ENCODE measurements around the gene ANKS1B. TPM values are rescaled to one million over a fixed set of nuclear protein-coding genes. Genes with fewer than 3 reads are reported as not detected.
"Not testable (repeated sequence)": the region's sequence is repeated elsewhere in the genome, so short reads cannot be mapped to it uniquely, and the experiment has no call there.

The ANKS1B gene
- total RNA-seq, 4 donors from 2014 or later, result 1.5 to 5.5 (median 4.4) TPM

DNA sequence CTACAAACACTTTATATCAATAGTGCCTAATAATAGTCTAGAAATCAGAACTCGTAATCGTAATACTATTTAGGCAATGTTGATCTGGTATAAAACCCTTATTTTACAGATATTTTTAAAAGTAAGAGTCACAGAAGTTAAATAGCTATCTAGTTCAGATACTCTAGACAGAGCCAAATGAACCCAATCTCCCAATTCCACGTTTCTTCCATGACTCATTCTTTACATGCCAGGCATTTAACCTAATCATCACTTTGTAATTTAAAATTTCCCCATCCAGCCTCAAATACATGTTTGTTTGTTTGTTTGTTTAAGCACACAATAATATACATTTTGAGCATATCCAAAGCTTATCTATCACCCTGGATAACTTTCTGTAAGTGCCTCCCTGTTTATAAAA, 373.6 kb downstream of the ANKS1B start:
- no peak for DNase-seq (ENCODE audit: low spot score in 2 of 2)
- TF ChIP-seq POLR2A (IDR thresholded peaks at IDR 0.05), result no peak
- TF ChIP-seq, protein P1, sequence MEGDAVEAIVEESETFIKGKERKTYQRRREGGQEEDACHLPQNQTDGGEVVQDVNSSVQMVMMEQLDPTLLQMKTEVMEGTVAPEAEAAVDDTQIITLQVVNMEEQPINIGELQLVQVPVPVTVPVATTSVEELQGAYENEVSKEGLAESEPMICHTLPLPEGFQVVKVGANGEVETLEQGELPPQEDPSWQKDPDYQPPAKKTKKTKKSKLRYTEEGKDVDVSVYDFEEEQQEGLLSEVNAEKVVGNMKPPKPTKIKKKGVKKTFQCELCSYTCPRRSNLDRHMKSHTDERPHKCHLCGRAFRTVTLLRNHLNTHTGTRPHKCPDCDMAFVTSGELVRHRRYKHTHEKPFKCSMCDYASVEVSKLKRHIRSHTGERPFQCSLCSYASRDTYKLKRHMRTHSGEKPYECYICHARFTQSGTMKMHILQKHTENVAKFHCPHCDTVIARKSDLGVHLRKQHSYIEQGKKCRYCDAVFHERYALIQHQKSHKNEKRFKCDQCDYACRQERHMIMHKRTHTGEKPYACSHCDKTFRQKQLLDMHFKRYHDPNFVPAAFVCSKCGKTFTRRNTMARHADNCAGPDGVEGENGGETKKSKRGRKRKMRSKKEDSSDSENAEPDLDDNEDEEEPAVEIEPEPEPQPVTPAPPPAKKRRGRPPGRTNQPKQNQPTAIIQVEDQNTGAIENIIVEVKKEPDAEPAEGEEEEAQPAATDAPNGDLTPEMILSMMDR (IDR thresholded peaks at IDR 0.05), result no peak
- no peak overlapping the region for H3K4me3 ChIP-seq (ENCODE audit: low read depth, poor library complexity, severe bottlenecking)
- WGBS, 2 donors, result 67% methylated on average over 3 of the region's 3 CpGs
- intact Hi-C loops (cut with DNase I; ENCODE audit: low total_unique reads), result no loop called here

DNA sequence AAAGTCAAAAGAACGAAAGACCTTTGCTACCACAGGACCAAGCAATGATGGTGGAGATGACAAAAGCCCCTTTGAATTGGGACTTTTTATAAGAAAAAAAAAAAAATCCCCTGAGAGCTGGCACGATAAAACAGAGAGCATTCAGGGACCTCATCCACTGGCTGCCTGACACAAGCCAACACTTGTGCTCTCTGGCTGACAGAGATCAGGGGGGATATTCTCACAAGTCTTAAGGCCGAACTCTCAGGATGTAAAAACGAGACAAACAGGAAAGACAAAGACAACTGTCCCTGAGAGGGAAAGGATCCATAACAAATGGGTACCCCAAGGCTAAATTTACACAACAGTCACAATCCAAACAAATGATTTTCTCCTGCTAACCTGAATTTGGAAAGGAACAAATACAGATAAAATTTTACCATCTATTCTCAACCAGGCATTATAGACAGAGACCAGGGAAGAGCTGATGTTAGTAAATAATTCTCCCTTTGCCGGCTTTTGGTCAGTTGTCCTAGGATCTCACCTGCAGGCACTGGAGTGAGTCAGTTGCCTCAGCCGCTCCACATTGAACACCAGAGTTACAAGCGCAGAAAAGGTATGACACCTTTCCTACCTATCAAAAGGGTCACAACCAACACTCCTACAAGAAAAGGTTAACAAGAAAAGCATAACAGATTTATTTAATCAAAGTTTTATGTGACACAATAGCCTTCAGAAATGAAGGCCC, 375.1 kb downstream of the ANKS1B start:
- TF ChIP-seq, protein P1 (IDR thresholded peaks at IDR 0.05), result no peak
- no peak for TF ChIP-seq POLR2A (IDR thresholded peaks at IDR 0.05)
- H3K4me3 ChIP-seq (ENCODE audit: low read depth, poor library complexity, severe bottlenecking), result no peak overlapping the region
- intact Hi-C loops (cut with DNase I; ENCODE audit: low total_unique reads), result no loop called here
- DNase-seq (ENCODE audit: low spot score in 2 of 2), result no peak
- 58 to 60% methylated on average over 7 of the region's 7 CpGs for WGBS, 2 donors

DNA sequence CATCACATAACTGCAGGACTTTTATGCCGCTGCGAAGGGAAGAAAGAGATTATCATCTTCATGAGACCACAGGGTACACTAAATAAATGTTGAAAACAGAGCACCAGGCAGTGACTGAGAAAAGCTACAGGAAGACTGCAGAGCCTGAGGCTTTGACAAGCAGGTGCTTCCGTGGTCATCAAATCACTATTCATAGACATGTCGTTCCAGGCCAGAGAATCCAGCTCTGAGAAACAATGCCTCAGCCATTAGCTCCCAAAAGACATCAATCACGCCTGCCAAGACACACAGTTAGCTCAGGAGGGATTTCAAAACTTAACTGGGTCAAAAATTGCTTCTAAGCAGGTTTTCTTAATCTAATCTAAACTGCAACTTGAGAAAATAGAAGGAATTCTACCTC, 384.3 kb downstream of the ANKS1B start:
- TF ChIP-seq POLR2A (IDR thresholded peaks at IDR 0.05), result no peak
- TF ChIP-seq, protein P1 (IDR thresholded peaks at IDR 0.05), result no peak
- WGBS, 2 donors, result 50 to 57% methylated on average over 5 of the region's 5 CpGs
- intact Hi-C loops (cut with DNase I; ENCODE audit: low total_unique reads), result no loop called here
- DNase-seq (ENCODE audit: low spot score in 2 of 2), result no peak
- H3K4me3 ChIP-seq (ENCODE audit: low read depth, poor library complexity, severe bottlenecking), result no peak overlapping the region

DNA sequence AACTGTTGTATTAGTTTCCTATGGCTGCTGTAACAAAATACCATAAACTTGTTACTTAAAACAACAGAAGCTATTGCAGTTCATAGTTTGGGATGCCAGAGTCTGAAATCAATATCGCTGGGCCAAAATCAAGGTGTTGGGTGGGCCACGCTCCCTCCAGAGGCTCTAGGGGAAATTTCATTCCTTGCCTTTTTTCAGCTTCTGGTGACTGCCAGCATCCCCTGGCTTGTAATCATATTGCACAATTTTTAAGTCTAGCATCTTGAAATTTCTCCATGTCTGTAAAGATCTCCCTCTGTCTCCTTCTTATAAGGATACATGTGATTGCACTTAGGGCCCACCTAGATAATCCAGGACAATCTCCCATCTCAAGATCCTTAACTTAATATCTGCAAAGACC, 386.0 kb downstream of the ANKS1B start:
- TF ChIP-seq, protein P1 (IDR thresholded peaks at IDR 0.05), result no peak
- TF ChIP-seq POLR2A (IDR thresholded peaks at IDR 0.05), result no peak
- intact Hi-C loops (cut with DNase I; ENCODE audit: low total_unique reads), result no loop called here
- WGBS, 2 donors, result 96 to 97% methylated on average over 2 of the region's 2 CpGs
- H3K4me3 ChIP-seq (ENCODE audit: low read depth, poor library complexity, severe bottlenecking), result no peak overlapping the region
- no peak for DNase-seq (ENCODE audit: low spot score in 2 of 2)

DNA sequence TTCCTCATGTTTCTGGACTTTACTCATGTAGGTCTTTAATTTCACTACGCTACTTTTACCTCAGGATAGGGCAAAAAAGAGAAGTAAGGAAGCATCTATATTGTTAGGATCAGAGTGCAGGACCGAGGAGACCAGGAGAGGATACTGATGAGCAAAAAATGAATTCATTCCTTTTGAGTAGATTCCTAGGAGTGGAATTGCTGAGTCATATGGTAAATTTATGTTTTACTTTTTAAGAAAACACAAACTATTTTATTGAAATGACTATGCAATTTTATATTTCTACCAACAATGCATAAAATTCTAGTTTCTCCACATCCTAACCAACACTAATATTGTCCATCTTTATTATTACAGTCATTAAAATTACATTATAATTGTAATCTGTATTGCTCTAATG, 388.0 kb downstream of the ANKS1B start:
- WGBS, 2 donors, result 84 to 87% methylated on average over 2 of the region's 2 CpGs
- H3K4me3 ChIP-seq (ENCODE audit: low read depth, poor library complexity, severe bottlenecking), result no peak overlapping the region
- TF ChIP-seq, protein P1 (IDR thresholded peaks at IDR 0.05), result no peak
- no peak for TF ChIP-seq POLR2A (IDR thresholded peaks at IDR 0.05)
- DNase-seq (ENCODE audit: low spot score in 2 of 2), result no peak
- intact Hi-C loops (cut with DNase I; ENCODE audit: low total_unique reads), result no loop called here

DNA sequence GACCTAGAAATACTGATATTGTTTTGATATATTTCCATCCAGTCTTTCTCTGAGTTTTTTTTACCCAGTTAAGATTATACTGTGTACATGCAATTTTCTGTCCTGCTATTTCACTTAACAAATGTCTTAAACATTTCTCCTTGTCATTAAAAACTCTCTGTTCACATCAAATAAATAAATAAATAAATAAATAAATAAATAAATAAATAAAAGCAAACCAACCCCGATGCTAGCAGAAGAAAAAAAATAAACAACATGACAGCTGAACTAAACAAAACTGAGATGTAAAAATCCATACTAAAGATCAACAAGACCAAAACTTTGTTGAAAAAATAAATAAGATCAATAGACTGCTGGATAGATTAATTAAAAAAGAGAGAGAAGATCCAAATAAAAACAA, 407.6 kb downstream of the ANKS1B start:
- intact Hi-C loops (cut with DNase I; ENCODE audit: low total_unique reads); H3K4me3 ChIP-seq (ENCODE audit: low read depth, poor library complexity, severe bottlenecking); DNase-seq (ENCODE audit: low spot score in 2 of 2): not testable (repeated sequence)
- 86 to 87% methylated on average over 1 of the region's 1 CpG for WGBS, 2 donors
